Measurements from ENCODE around the gene MEF2C. TPM values are rescaled to one million over a fixed set of nuclear protein-coding genes. Genes with fewer than 3 reads are reported as not detected.

Gene MEF2C
- total and polyA plus RNA-seq, 2 of the 13 experiments (the other 11 are each of a cell fraction or from before 2014, with no cell fraction given) = 0.02 TPM; not detected in 1

DNA sequence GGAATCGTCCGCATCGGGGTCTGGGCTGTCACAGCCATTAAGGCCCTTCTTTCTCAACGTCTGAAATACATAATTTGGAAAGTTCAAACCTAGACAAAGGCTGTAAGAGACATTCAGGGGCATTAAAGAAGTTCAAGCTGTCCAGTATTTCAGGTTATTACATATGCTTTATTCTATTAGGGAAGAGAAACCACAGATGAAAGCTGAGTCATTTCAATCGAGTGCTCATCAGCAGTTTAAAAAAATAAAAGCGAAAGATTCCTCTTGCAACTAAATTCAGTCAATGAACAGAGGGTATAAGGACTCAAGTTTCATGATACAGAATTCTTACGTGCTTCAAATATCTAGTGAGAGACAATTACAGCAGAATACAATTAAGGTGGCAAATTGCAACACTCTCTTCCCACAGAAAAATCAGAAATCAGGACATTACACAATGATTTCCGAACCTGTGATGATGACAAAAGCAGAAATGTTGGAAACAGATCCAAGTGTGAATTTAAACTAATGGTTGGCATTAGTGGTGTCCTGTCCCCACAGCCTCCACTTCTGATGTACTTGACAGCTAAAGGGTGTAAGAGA lies 121.6 kb downstream of the MEF2C start:
- BruUV-seq (replicated peaks) = no TSS peak
- CTCF ChIA-PET (ENCODE audit: low intra/inter-chr PET ratio, low total read pairs) = no interaction called here
- TF ChIP-seq ZNF431 (CRISPR knock-in tag; IDR thresholded peaks at IDR 0.05; ENCODE audit: borderline replicate concordance, low read depth) (no peak), ETS1 (CRISPR knock-in tag; IDR thresholded peaks at IDR 0.05) (no peak), ZNF12 (CRISPR knock-in tag; IDR thresholded peaks at IDR 0.05) (no peak), MED8 (CRISPR knock-in tag; IDR thresholded peaks at IDR 0.05; ENCODE audit: insufficient replicate concordance) (no peak), MYNN (CRISPR knock-in tag; IDR thresholded peaks at IDR 0.05; ENCODE audit: low read depth) (no peak), SKIL (CRISPR knock-in tag; IDR thresholded peaks at IDR 0.05; ENCODE audit: borderline replicate concordance) (no peak), ZFAT (CRISPR knock-in tag; conservative IDR thresholded peaks at IDR 0.05) (no peak), ZNF883 (CRISPR knock-in tag; IDR thresholded peaks at IDR 0.05; ENCODE audit: not compliant biosample characterization) (no peak), ZNF343 (CRISPR knock-in tag; IDR thresholded peaks at IDR 0.05) (no peak), ZFY (CRISPR knock-in tag; IDR thresholded peaks at IDR 0.05) (no peak), ISL2 (CRISPR knock-in tag; IDR thresholded peaks at IDR 0.05) (no peak), MTF2 (CRISPR knock-in tag; IDR thresholded peaks at IDR 0.05; ENCODE audit: borderline replicate concordance) (no peak), ZBTB3 (CRISPR knock-in tag; IDR thresholded peaks at IDR 0.05; ENCODE audit: borderline replicate concordance, low read depth) (no peak), MNT (IDR thresholded peaks at IDR 0.05) (no peak), MZF1 (CRISPR knock-in tag; IDR thresholded peaks at IDR 0.05; ENCODE audit: borderline replicate concordance) (no peak)
- TF ChIP-seq, protein P1, sequence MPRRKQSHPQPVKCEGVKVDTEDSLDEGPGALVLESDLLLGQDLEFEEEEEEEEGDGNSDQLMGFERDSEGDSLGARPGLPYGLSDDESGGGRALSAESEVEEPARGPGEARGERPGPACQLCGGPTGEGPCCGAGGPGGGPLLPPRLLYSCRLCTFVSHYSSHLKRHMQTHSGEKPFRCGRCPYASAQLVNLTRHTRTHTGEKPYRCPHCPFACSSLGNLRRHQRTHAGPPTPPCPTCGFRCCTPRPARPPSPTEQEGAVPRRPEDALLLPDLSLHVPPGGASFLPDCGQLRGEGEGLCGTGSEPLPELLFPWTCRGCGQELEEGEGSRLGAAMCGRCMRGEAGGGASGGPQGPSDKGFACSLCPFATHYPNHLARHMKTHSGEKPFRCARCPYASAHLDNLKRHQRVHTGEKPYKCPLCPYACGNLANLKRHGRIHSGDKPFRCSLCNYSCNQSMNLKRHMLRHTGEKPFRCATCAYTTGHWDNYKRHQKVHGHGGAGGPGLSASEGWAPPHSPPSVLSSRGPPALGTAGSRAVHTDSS (CRISPR knock-in tag; conservative IDR thresholded peaks at IDR 0.05) = no peak
- TF ChIP-seq, protein P2, sequence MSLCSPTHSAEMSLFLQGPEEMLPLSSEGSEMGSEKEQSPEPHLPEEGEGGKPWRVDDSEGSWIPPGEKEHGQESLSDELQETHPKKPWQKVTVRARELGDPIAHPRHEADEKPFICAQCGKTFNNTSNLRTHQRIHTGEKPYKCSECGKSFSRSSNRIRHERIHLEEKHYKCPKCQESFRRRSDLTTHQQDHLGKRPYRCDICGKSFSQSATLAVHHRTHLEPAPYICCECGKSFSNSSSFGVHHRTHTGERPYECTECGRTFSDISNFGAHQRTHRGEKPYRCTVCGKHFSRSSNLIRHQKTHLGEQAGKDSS (CRISPR knock-in tag; IDR thresholded peaks at IDR 0.05; ENCODE audit: borderline replicate concordance, low read depth) = no peak

More for the DNA sequence above, 121.6 kb downstream of the MEF2C start:
- WGBS (ENCODE audit: low lambda C conversion rate) = 4% methylated on average over 8 of the region's 8 CpGs
- no peak for DNase-seq (ENCODE audit: low spot score)
- Histone ChIP-seq H3K4me1 (ENCODE audit: insufficient read depth, low read length) (no peaks in the 10 kb centered on the region), H3K9me3 (ENCODE audit: low read length) (no peaks in the 10 kb centered on the region), H3K27ac (ENCODE audit: extremely low read length, insufficient read depth, low read length) (no peak overlapping the region), H3K9ac (ENCODE audit: insufficient read depth, low read depth, low read length) (no peak overlapping the region), H4K20me1 (ENCODE audit: insufficient read depth, low read length) (no peaks in the 10 kb centered on the region), H2AFZ (ENCODE audit: low read length) (no peak overlapping the region), H3K36me3 (replicated peaks in 1 of 2; ENCODE audit: control insufficient read depth in 1 of 2, insufficient read depth in 2 of 2, low read length in 2 of 2) (no peaks in the 10 kb centered on the region), H3K4me2 (ENCODE audit: low read depth, low read length) (no peak overlapping the region), H3K27me3 (ENCODE audit: control insufficient read depth in 1 of 2, insufficient read depth in 2 of 2, low read length in 2 of 2) (peaks cover 0 to 7% of the 10 kb centered on the region in 2 experiments; a peak in 3 of 5 replicates), H3K79me2 (ENCODE audit: insufficient read depth, low read length) (no peaks in the 10 kb centered on the region), H3K4me3 (replicated peaks in 1 of 3; ENCODE audit: insufficient read depth in 1 of 3, low read depth in 2 of 3, low read length in 3 of 3) (no peak overlapping the region)
- no peak for ATAC-seq
- POLR2A ChIA-PET = no interaction called here
- in situ Hi-C loops (cut with HindIII; ENCODE audit: extremely low pct_ligation_motif_present, low pct_unique_long_range_greater_than_20kb) = no loop called here
- intact Hi-C loops (cut with micrococcal nuclease; ENCODE audit: unreplicated experiment) = no loop called here
- FAIRE-seq = no peak
